IPS-NIHi11 (cell line): ENCODE results near the gene PLB1.

Experiments
- DNase-seq: peaks from one replicate; pipeline ENCODE4 v3.0.0; 2012; ENCODE audit warnings: mixed read lengths, low spot score

The PLB1 gene

GRCh38 chr2:28613633-28614501, 118.0 kb downstream of the PLB1 start:
- no peak for DNase-seq

- no peak for DNase-seq
These were observed 119.8 kb downstream of the PLB1 start for GRCh38 chr2:28615706-28616105.

GRCh38 chr2:28616396-28616999, 120.6 kb downstream of the PLB1 start:
- no peak for DNase-seq

- no peak for DNase-seq
These were observed 121.8 kb downstream of the PLB1 start for GRCh38 chr2:28617502-28618184.

GRCh38 chr2:28618221-28619141, 122.6 kb downstream of the PLB1 start:
- DNase-seq: no peak

GRCh38 chr2:28619213-28620196, 123.6 kb downstream of the PLB1 start:
- no peak for DNase-seq

GRCh38 chr2:28620291-28620793, 124.5 kb downstream of the PLB1 start:
- DNase-seq: no peak

- DNase-seq: no peak
These were observed 124.9 kb downstream of the PLB1 start for GRCh38 chr2:28620801-28621171.

GRCh38 chr2:28621172-28622100, 125.6 kb downstream of the PLB1 start:
- DNase-seq: peak; percentile 70

GRCh38 chr2:28622101-28622499, 126.2 kb downstream of the PLB1 start:
- no peak for DNase-seq

GRCh38 chr2:28623582-28624405, 127.9 kb downstream of the PLB1 start:
- DNase-seq: no peak

- no peak for DNase-seq
These were observed 128.6 kb downstream of the PLB1 start for GRCh38 chr2:28624436-28624792.

GRCh38 chr2:28624793-28625701, 129.2 kb downstream of the PLB1 start:
- peak; percentile 55 for DNase-seq

- DNase-seq: no peak
These were observed 130.5 kb downstream of the PLB1 start for GRCh38 chr2:28626376-28626775.

GRCh38 chr2:28626891-28627421, 131.1 kb downstream of the PLB1 start:
- no peak for DNase-seq

- no peak for DNase-seq
These were observed 132.0 kb downstream of the PLB1 start for GRCh38 chr2:28627722-28628480.
